ENCODE measurements around the gene ENO1.

ENO1 gene

GRCh38 chr1:8871965-8872399, 6.5 kb downstream of the ENO1 start:
- no peak for DNase-seq (ENCODE audit: extremely low read depth, low read depth)
- TF ChIP-seq CTCF (IDR thresholded peaks at IDR 0.05; ENCODE audit: low read depth, low read length): no peak

- TF ChIP-seq CTCF (IDR thresholded peaks at IDR 0.05; ENCODE audit: low read depth, low read length): no peak; the same call in none of the 2 replicates
- DNase-seq (ENCODE audit: extremely low read depth, low read depth): no peak
These were observed 6.9 kb downstream of the ENO1 start for GRCh38 chr1:8871539-8871935.

GRCh38 chr1:8870616-8871538, 7.6 kb downstream of the ENO1 start:
- TF ChIP-seq CTCF (IDR thresholded peaks at IDR 0.05; ENCODE audit: low read depth, low read length): no peak
- DNase-seq (ENCODE audit: extremely low read depth, low read depth): no peak

- TF ChIP-seq CTCF (IDR thresholded peaks at IDR 0.05; ENCODE audit: low read depth, low read length): no peak
These were observed 8.4 kb downstream of the ENO1 start for GRCh38 chr1:8870103-8870502.

GRCh38 chr1:8867878-8868567, 10.5 kb downstream of the ENO1 start:
- TF ChIP-seq CTCF (IDR thresholded peaks at IDR 0.05; ENCODE audit: low read depth, low read length): no peak
- DNase-seq (ENCODE audit: extremely low read depth, low read depth): no peak

More at GRCh38 chr1:8870103-8870502, 8.4 kb downstream of the ENO1 start:
- DNase-seq (ENCODE audit: extremely low read depth, low read depth): no peak

GRCh38 chr1:8866792-8867415, 11.6 kb downstream of the ENO1 start:
- no peak for TF ChIP-seq CTCF (IDR thresholded peaks at IDR 0.05; ENCODE audit: low read depth, low read length)
- DNase-seq (ENCODE audit: extremely low read depth, low read depth): no peak
